IPS DF 6.9 (cell line): ENCODE measurements around the gene ZFP2.
"Not testable (repeated sequence)": the region's sequence is repeated elsewhere in the genome, so short reads cannot be mapped to it uniquely, and the experiment has no call there.

Experiments
- DNase-seq: peaks from one replicate; pipeline ENCODE4 v3.0.0-alpha.2; 2013; ENCODE audit warnings: low read depth, low spot score
- H3K27ac ChIP-seq: one replicate; pipeline ENCODE4 v1.5.1; 2013; ENCODE audit warnings: low read length, control low read depth
- H3K27me3 ChIP-seq: 2 replicates; pipeline ENCODE4 v1.6.1; 2013; ENCODE audit warnings: mild to moderate bottlenecking, low read length; ENCODE audit not compliant: control insufficient read depth, insufficient read depth
- H3K36me3 ChIP-seq: 2 replicates; pipeline ENCODE4 v1.6.1; 2013; ENCODE audit warnings: low read length; ENCODE audit not compliant: control insufficient read depth, insufficient read depth
- H3K4me1 ChIP-seq: 2 replicates; pipeline ENCODE4 v1.6.1; 2013; ENCODE audit warnings: low read length; ENCODE audit not compliant: control insufficient read depth, insufficient read depth
- H3K4me3 ChIP-seq: 2 replicates; pipeline ENCODE4 v1.5.1; 2013; ENCODE audit warnings: mild to moderate bottlenecking, low read length
- H3K9me3 ChIP-seq: 2 replicates; pipeline ENCODE4 v1.6.1; 2013; ENCODE audit warnings: low read length, inconsistent platforms; ENCODE audit not compliant: control insufficient read depth, insufficient read depth
- WGBS: extraction: QIAGEN DNeasy Blood & Tissue Kit; methylation state at CpG from one replicate; pipeline ENCODE4 v1.1.7; 2013; ENCODE audit warnings: mixed read lengths, missing lambda C conversion rate; ENCODE audit not compliant: insufficient read length, insufficient coverage; 5-methylcytosine and 5-hydroxymethylcytosine counted together

ZFP2 gene

DNA sequence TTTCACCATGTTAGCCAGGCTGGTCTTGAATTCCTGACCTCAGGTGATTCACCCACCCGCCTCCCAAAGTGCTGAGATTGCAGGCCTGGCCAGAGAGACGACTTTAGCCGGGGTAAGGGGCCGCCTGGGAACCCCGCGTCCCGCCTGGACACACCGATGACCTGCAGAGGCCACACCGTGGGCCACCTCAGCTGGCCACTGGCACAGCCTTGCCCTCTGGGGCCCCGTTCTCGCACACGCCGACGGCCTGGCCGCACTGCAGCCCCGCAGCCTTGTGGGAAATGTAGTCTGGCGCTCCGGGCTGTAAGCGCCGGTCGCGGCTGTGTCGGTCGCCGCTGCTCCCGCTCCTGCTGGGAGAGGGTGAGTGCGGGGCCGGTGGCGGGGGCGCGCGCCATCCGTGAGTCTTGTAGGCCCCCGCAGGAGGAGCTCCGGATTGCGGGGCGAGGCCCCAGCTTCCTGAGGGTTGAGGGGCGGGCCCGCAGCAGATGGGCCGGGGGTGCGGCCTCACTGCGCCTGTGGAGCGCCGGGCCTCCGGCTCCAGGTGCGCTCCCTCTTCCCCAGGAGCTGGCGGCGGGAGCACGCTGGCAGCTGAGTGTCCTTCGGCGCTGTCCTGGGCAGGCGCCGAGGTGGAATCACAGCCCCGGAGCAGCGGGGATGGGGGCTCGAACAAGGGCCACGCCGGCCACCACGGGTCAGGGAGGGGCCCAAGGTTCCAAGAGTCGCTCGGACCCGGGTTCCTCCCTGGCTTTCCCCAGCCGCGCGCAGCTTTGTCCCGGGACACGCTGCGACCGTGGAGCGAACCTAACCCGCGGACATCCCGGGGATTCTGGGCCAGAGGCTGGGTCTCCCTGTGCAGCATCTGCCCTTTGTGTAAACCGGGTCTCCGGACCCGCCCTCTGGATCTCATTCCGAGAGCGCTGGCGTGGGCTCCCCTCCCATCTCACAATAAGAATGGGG, at the start of gene ZFP2:
ZFP2 (plus strand) TSS at position 299 of the 957 bp plus-strand sequence. CDS start 35,401 bp downstream, outside the sequence.
- WGBS: no CpG with 5 or more reads among the region's 79 CpGs
- DNase-seq: no peak
- no peaks in the 10 kb centered on the region for H3K9me3 ChIP-seq
- H3K27me3 ChIP-seq: no peaks in the 10 kb centered on the region
- H3K4me3 ChIP-seq: peak within 1 kb of the TSS; percentile 84; the same call in 1 of the 2 replicates
- H3K36me3 ChIP-seq: no peaks in the 10 kb centered on the region
- no peak within 1 kb of the TSS for H3K27ac ChIP-seq
- no peaks in the 10 kb centered on the region for H3K4me1 ChIP-seq

DNA sequence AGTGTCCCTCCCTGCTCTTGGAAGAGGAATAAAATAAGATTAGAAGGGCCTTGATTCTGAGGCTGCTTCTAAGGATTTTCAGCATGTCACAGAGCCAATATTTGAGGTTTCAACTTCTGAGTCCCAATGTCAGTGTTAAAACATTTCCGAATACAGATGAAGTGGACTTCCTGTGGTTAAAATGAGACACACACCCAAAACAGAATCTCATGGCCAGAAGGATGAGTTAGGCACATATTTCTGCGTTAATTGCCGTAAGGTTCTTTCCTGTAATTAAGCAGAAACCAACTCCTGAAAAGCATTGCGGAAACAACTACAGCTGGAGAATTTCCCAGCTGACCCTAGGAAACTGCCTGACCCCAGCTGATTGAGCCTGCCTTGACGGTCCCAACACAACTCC, 46.4 kb upstream of the ZFP2 start:
- DNase-seq: no peak
- H3K36me3 ChIP-seq: no peaks in the 10 kb centered on the region
- H3K27me3 ChIP-seq: no peaks in the 10 kb centered on the region
- no peak overlapping the region for H3K27ac ChIP-seq
- no peak overlapping the region for H3K4me3 ChIP-seq
- WGBS: no CpG with 5 or more reads among the region's 5 CpGs
- H3K9me3 ChIP-seq: no peaks in the 10 kb centered on the region
- H3K4me1 ChIP-seq: no peaks in the 10 kb centered on the region

DNA sequence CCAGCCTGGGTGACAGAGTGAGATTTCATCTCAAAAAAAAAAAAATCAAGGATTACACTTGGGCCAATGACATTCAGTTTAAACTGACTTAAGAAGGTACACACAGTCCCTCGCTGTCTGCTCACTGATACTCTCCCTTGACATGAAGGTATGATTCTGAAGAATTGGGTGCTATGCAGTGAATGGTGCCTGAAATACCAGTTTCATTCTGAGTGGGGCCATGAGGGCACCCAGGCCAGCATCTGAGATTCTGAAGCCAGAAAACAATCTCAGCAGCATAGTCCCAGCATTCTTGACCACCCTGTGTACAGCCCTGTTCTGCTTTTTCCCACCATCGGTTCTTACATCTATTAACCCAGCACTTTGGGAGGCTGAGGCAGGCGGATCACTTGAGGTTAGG, 43.8 kb upstream of the ZFP2 start:
- no peaks in the 10 kb centered on the region for H3K36me3 ChIP-seq
- no peak overlapping the region for H3K4me3 ChIP-seq
- no peaks in the 10 kb centered on the region for H3K27me3 ChIP-seq
- DNase-seq: no peak
- no peaks in the 10 kb centered on the region for H3K4me1 ChIP-seq
- H3K27ac ChIP-seq: no peak overlapping the region
- no peaks in the 10 kb centered on the region for H3K9me3 ChIP-seq
- no CpG with 5 or more reads among the region's 3 CpGs for WGBS

DNA sequence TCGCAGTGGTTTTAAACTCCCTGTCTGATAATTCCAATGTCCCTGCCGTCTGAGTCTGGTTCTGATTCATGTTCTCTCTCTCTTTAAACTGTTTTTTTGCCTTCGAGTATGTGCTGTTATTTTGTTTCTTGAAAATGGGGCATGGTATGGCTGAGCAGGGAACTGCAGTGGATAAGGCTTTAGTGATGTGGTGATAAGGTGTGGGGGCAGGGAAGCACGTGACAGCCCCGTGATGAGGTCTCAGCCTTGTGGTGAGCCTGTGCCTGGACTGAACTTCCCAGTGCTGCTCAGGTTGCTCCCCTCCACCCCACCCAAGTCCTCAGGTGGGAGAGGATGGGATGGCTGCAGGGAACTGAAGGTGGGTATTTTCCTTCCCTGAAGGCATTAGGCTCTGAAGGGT, 41.4 kb upstream of the ZFP2 start:
- Histone ChIP-seq H3K9me3 (no peaks in the 10 kb centered on the region), H3K4me3 (no peak overlapping the region), H3K4me1 (no peaks in the 10 kb centered on the region), H3K27me3 (no peaks in the 10 kb centered on the region), H3K27ac (no peak overlapping the region), H3K36me3 (no peaks in the 10 kb centered on the region)
- no peak for DNase-seq
- no CpG with 5 or more reads among the region's 5 CpGs for WGBS

DNA sequence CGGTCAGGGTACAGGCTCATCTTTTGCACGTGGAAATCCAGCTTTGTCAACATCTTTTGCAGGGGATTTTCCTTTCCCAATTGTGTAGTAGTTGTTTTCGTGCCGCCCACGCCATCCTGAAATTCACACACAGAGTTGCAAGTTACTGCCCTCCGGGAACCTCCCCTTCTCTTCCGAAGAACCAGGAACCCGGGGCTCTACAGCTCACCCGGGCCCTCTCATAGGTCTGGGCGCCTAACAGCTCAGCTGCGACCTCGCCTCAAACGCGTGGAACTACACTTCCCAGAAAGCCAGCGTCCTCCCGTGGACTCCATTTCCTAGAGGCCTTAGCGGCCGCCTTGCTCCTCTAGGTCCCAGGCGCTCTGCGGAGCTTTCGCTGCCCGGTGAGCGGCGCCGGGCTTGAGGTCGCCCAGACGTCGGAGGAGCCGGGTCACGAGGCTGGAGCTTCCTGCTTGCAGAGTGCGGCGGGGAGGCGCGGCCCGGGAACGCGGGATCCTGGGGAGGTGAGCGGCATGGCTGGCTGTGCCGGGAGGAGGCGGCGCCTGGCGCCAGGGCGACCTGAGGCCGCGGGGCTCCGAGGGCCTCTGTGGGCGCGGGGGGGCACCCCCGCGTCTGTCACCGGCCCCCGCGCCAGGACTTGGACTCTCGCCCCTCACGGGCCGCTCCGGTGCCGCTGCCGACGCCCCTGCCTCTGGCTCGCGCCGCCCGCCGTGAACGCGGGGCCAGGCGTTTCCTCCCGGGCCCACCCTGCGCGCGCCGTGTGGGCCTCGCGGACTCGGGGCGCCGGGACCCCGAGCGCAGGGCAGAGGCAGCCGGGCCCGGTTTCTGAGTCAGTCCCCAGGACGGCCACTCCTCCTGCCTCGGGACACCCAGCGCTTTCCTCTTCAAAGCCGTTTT, 35.8 kb upstream of the ZFP2 start, which contains the start of gene ZNF354B:
ZNF354B (plus strand) TSS at position 329 of the 897 bp plus-strand sequence. CDS start 1,095 bp downstream, outside the sequence.
- no peak within 1 kb of the TSS for H3K27ac ChIP-seq
- no peaks in the 10 kb centered on the region for H3K9me3 ChIP-seq
- WGBS: no CpG with 5 or more reads among the region's 86 CpGs
- peak within 1 kb of the TSS; percentile 60; the same call in 1 of the 2 replicates for H3K4me3 ChIP-seq
- no peaks in the 10 kb centered on the region for H3K27me3 ChIP-seq
- H3K4me1 ChIP-seq: no peaks in the 10 kb centered on the region
- no peaks in the 10 kb centered on the region for H3K36me3 ChIP-seq
- peak; percentile 89 for DNase-seq

DNA sequence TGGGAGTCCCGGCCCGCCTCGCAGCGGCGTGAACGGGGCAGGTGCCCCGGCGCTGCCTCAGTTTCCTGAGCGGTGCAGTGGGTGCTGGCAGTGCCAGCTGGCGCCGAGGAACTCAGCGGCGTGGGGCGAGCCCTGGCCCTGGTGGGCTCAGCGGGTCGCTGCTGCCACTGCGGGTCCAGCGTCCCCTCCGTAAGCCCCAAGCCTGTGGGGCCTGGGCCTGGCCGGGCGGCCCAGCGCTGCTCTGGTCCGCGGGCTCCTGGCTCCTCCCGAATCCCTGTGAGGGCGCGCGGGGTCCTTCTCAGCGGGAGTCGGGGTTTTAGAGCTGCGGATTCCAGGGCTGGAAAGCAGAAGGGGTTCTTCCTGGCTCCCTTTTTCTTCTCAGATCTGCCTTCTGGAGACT, 35.1 kb upstream of the ZFP2 start:
- not testable (repeated sequence) for DNase-seq, H3K4me1 ChIP-seq, H3K9me3 ChIP-seq, H3K27me3 ChIP-seq, H3K36me3 ChIP-seq, H3K27ac ChIP-seq
- H3K4me3 ChIP-seq: peak overlapping the region; percentile 60; the same call in 1 of the 2 replicates
- no CpG with 5 or more reads among the region's 31 CpGs for WGBS

DNA sequence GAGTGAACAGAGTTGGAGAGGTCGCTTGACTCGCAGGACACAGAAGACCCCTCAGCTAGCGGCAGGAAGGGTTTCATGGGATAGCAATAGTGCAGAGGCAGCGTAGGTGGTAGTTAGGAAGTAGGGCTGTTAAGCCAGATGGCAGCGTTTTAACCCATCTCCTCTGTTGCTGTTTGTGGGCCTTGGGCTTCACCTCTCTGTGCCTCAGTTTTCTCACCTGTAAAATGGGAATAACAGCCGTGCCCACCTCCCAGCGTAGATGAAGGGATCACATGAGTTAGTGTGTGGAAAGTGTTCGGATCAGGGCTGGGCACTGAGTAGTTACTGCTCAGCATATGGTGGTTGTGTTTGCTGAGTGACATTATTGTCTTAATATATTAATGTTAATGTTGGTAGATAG, 34.1 kb upstream of the ZFP2 start:
- no peak overlapping the region for H3K27ac ChIP-seq
- DNase-seq: no peak
- H3K36me3 ChIP-seq: 0 out of 2 replicates have a peak, but pooled peaks cover 2% of the 10 kb centered on the region
- no peak overlapping the region for H3K4me3 ChIP-seq
- H3K9me3 ChIP-seq: no peaks in the 10 kb centered on the region
- H3K4me1 ChIP-seq: no peaks in the 10 kb centered on the region
- WGBS: no CpG with 5 or more reads among the region's 8 CpGs
- H3K27me3 ChIP-seq: no peaks in the 10 kb centered on the region

DNA sequence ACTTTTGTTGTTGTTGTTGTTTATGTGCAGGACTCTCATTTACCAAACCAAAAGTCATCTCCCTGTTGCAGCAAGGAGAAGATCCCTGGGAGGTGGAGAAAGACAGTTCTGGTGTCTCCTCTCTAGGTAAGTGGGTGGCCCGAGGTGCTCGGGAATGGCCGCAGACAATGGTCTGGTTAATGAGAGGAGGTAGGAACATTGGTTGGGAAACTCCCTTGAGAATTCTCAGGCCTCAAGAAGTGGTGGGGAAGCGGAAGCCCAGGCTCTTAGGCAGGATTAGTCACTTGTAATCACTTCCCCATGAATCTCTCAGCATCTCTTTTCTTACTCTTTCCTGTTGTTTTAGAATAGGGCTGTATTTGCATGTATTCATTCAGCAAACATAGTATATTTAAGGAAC, 28.8 kb upstream of the ZFP2 start:
- no CpG with 5 or more reads among the region's 4 CpGs for WGBS
- Histone ChIP-seq H3K4me3 (no peak overlapping the region), H3K36me3 (0 out of 2 replicates have a peak, but pooled peaks cover 5% of the 10 kb centered on the region), H3K27me3 (no peaks in the 10 kb centered on the region), H3K4me1 (no peaks in the 10 kb centered on the region), H3K9me3 (no peaks in the 10 kb centered on the region), H3K27ac (no peak overlapping the region)
- no peak for DNase-seq

DNA sequence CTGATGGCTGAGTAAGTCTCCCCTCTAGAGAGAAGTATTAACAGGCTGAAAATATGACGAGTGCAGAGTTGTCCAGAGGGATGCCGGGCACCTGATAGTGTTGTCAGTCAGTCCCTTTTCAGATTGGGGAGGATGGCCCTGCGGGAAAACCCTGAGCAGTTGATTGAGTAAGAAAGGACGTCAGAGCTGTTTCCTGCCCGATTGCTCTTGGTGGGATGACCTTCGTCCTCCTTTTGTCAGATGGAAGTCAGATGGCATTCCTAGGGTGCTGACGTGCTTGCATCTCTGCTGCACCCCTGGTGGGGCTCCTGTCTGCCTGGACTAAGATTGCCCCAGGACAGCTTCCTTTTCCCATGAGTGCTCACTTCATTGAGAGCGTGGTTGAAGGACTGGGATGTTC, 26.1 kb upstream of the ZFP2 start:
- H3K27ac ChIP-seq: no peak overlapping the region
- H3K27me3 ChIP-seq: no peaks in the 10 kb centered on the region
- no peaks in the 10 kb centered on the region for H3K9me3 ChIP-seq
- H3K4me1 ChIP-seq: no peaks in the 10 kb centered on the region
- DNase-seq: no peak
- no CpG with 5 or more reads among the region's 8 CpGs for WGBS
- H3K4me3 ChIP-seq: no peak overlapping the region
- 0 out of 2 replicates have a peak, but pooled peaks cover 5% of the 10 kb centered on the region for H3K36me3 ChIP-seq

DNA sequence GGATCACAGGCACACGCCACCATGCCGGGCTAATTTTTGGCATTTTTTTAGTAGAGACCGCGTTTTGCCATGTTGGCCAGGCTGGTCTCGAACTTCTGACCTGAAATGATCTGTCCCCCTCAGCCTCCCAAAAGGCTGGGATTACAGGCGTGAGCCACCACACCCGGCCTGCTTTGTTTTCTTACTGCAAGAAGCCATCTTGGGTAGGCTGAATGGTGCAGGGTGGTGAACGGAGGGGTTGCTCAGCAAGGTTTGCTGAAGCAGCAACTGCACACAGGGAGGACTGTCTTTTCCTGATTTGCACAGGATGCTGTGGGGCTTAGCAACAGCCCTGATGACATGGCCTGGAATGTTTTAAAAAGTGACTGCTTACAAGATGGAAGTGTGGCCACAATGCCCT, 25.3 kb upstream of the ZFP2 start:
- Histone ChIP-seq H3K27me3 (no peaks in the 10 kb centered on the region; the same call in 1 of the 2 replicates), H3K4me3 (no peak overlapping the region), H3K36me3 (0 out of 2 replicates have a peak, but pooled peaks cover 10% of the 10 kb centered on the region), H3K27ac (no peak overlapping the region), H3K4me1 (no peaks in the 10 kb centered on the region), H3K9me3 (no peaks in the 10 kb centered on the region)
- no peak for DNase-seq
- WGBS: no CpG with 5 or more reads among the region's 8 CpGs
